Lower leg skin (tissue), 3 donors: ENCODE results near the gene GADL1.

Experiments used
- CTCF ChIP-seq, 3 donors: fragments of 450-650 bp; IDR thresholded peaks; one replicate each; pipeline ENCODE4 v1.5.1; 2016; ENCODE audit warnings: antibody characterized with exemption in 3 of 3, mild to moderate bottlenecking in 3 of 3, moderate library complexity in 2 of 3
- POLR2A ChIP-seq, 2 donors: fragments of 450-650 bp; IDR thresholded peaks; one replicate each; pipeline ENCODE4 v1.6.1; 2016 to 2017; ENCODE audit warnings: antibody characterized with exemption in 2 of 2, mild to moderate bottlenecking in 1 of 2, moderate library complexity in 1 of 2

GRCh38 chr3:30793740-30794139, 100.7 kb downstream of the GADL1 start:
- no peak for TF ChIP-seq CTCF (IDR thresholded peaks at IDR 0.05)
- no peak for TF ChIP-seq POLR2A (IDR thresholded peaks at IDR 0.05)
